HG03354 (cell line): ENCODE data around the gene MEMO1.
"Not testable (repeated sequence)": the region's sequence is repeated elsewhere in the genome, so short reads cannot be mapped to it uniquely, and the experiment has no call there.

Source experiments
- ATAC-seq: cut with Tn5 transposase; IDR thresholded peaks from one replicate; pipeline ENCODE4 v1.9.1; 2021; ENCODE audit warnings: mild to moderate bottlenecking; ENCODE audit not compliant: unreplicated experiment, poor library complexity, severe bottlenecking

The MEMO1 gene

GRCh38 chr2:31962757-31963361, 47.9 kb downstream of the MEMO1 start:
- ATAC-seq: no peak

- ATAC-seq: no peak
These were observed 52.6 kb downstream of the MEMO1 start for GRCh38 chr2:31958140-31958717.

- no peak for ATAC-seq
These were observed 53.3 kb downstream of the MEMO1 start for GRCh38 chr2:31957354-31958139.

- peak; percentile 61 for ATAC-seq
These were observed 53.9 kb downstream of the MEMO1 start for GRCh38 chr2:31956934-31957333.

- ATAC-seq: no peak
These were observed 54.5 kb downstream of the MEMO1 start for GRCh38 chr2:31956312-31956711.

GRCh38 chr2:31953095-31953494, 57.7 kb downstream of the MEMO1 start:
- ATAC-seq: not testable (repeated sequence)

- no peak for ATAC-seq
These were observed 59.8 kb downstream of the MEMO1 start for GRCh38 chr2:31950946-31951562.

GRCh38 chr2:31947871-31948270, 62.9 kb downstream of the MEMO1 start:
- ATAC-seq: no peak

GRCh38 chr2:31946838-31947237, 64.0 kb downstream of the MEMO1 start:
- no peak for ATAC-seq

- ATAC-seq: no peak
These were observed 65.3 kb downstream of the MEMO1 start for GRCh38 chr2:31945572-31945935.

GRCh38 chr2:31944828-31945571, 65.8 kb downstream of the MEMO1 start:
- no peak for ATAC-seq

- ATAC-seq: no peak
These were observed 67.1 kb downstream of the MEMO1 start for GRCh38 chr2:31943636-31944225.

- ATAC-seq: no peak
These were observed 69.9 kb downstream of the MEMO1 start for GRCh38 chr2:31940920-31941319.

GRCh38 chr2:31937741-31938140, 73.1 kb downstream of the MEMO1 start:
- ATAC-seq: no peak

GRCh38 chr2:31935370-31935769, 75.4 kb downstream of the MEMO1 start:
- no peak for ATAC-seq

GRCh38 chr2:31933066-31933465, 77.7 kb downstream of the MEMO1 start:
- ATAC-seq: no peak

- no peak for ATAC-seq
These were observed 78.2 kb downstream of the MEMO1 start for GRCh38 chr2:31932589-31932988.

GRCh38 chr2:31931916-31932315, 78.9 kb downstream of the MEMO1 start:
- ATAC-seq: no peak

- no peak for ATAC-seq
These were observed 85.3 kb downstream of the MEMO1 start for GRCh38 chr2:31925517-31925916.

GRCh38 chr2:31923662-31924061, 87.1 kb downstream of the MEMO1 start:
- ATAC-seq: no peak
